GM21619 (cell line): ENCODE measurements around the gene CFAP300.

ENCODE experiments used
- ATAC-seq: cut with Tn5 transposase; IDR thresholded peaks from one replicate; pipeline ENCODE4 v1.9.1; 2021; ENCODE audit not compliant: unreplicated experiment

CFAP300 gene

GRCh38 chr11:102071497-102072472, 24.5 kb downstream of the CFAP300 start:
- no peak for ATAC-seq

- ATAC-seq = no peak
Observed at GRCh38 chr11:102073253-102073652, 26.0 kb downstream of the CFAP300 start.

DNA sequence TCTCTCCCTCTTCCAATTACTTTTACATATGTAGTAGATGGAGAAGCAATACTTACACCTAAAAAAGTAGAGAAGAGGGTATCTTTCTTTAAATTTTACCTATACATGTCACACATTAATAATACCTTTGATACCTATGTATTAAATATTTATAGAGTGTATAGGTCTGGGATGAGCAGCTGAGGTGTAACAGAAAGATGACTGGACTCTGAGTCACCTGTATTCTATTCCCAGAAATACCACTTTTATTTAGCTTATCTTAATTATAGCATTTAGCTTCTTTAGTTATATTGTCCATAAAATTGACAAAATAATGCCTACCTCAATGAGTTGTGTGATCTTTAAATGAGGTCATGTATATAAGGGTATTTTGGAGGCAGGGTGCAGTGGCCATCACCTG, 32.4 kb downstream of the CFAP300 start:
- no peak for ATAC-seq

GRCh38 chr11:102081313-102081712, 34.1 kb downstream of the CFAP300 start:
- ATAC-seq = no peak

DNA sequence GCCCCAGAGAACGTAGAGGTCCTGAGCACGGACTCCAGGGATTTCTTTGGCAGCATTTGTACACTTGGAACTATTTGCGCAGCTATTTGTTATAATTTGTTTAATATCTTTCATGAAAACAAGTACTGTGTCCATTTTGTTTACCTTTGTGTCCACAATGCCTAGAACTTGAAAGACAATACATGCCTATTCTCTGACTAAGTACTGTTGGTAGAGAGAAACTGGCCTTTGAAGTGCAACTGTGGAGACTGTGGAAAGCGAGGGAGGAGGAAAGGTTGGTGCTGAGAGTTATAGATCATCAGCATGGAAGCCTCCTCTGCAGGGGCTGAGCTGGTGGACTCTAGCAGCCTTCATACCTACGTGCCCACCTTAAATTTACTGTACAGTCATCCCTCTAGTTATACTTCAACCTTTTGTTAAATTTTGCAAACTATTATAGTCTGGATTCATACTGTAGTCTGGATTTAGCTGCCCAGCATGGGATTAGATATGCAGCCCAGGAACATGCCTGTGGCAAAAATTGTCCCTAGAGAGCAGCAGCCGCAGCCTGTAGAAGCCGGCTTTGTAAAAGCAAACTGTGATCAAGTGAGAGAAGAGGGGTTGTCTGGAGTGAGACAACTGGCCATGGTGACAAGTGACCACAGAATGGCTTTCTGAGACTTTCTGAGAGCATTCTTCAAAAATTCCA, 38.8 kb downstream of the CFAP300 start:
- no peak for ATAC-seq

DNA sequence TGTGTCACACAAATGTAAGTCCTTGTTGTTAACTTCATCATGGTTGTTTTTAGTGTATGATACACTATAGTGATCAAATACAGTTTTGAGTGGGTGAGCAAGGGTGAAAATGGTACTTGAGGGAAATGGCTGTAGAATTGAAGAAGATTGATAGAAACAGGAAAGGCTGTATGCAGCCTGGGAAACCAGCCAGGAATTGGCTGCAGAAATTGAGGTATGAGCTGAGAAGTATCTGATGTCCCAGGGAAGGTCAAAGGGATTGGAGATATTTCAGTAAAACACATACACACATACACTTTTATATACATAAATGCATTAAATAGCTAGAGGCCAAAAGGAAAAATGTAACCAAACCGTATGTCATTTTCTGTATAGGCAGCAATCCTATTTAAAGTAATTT, 49.9 kb downstream of the CFAP300 start:
- no peak for ATAC-seq

DNA sequence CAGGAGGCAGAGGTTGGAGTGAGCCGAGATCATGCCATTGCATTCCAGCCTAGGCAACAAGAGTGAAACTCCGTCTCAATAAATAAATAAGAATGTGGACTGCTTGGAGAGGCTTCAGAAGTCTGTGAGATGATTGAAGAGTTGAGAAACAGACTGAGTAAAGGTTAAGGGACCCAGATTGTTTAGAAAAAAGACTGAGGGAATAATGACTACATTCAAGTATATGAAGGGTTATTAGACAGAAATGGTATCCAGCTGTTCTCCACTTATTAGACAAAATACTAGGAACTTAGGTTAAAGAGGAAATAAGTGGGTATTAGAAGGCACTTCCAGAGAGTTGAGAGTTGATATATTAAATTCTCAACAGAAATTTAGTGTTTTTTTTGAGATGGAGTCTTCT, 52.5 kb downstream of the CFAP300 start:
- no peak for ATAC-seq

GRCh38 chr11:102108734-102109440, 61.6 kb downstream of the CFAP300 start:
- ATAC-seq = no peak

DNA sequence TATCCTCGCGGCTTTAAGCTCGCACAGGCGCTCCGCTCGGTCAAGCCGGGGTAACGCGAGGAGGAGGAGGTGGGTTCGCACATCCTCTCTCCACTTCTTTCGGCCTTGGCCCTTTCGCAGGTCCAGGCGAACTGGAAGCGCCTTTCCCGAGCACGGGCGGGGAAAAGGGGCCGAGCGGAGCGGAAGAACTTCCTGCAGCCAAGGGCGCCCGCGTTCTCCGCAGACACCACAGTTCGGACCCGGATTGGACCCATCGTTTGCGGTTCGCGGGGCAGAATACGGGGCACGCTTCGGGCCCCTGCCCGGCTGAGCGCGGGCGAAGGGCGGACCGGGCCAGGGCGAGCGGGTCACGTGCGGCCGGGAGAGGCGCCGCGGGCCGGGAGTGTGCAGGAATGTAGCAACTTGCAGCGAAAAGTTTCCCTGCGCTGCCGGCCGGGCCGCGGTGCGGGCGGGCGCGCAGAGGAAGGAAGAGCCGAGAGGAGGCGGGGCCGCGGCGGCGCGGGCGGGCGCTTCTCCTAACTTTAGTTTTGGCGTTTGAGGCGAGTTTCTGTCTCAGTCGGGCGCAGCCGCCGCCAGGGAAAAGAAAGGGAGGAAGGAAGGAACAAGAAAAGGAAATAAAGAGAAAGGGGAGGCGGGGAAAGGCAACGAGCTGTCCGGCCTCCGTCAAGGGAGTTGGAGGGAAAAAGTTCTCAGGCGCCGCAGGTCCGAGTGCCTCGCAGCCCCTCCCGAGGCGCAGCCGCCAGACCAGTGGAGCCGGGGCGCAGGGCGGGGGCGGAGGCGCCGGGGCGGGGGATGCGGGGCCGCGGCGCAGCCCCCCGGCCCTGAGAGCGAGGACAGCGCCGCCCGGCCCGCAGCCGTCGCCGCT, 62.9 kb downstream of the CFAP300 start, which contains the start of gene YAP1:
YAP1 (plus strand) TSS at position 552 of the 865 bp plus-strand sequence. CDS start 402 bp downstream, outside the sequence.
- peak; percentile 86 for ATAC-seq

DNA sequence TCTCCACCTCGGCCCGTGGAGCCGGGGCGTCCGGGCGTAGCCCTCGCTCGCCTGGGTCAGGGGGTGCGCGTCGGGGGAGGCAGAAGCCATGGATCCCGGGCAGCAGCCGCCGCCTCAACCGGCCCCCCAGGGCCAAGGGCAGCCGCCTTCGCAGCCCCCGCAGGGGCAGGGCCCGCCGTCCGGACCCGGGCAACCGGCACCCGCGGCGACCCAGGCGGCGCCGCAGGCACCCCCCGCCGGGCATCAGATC, 63.4 kb downstream of the CFAP300 start:
- ATAC-seq = peak; percentile 20

- ATAC-seq = no peak
Observed at GRCh38 chr11:102111011-102111786, 64.0 kb downstream of the CFAP300 start.

DNA sequence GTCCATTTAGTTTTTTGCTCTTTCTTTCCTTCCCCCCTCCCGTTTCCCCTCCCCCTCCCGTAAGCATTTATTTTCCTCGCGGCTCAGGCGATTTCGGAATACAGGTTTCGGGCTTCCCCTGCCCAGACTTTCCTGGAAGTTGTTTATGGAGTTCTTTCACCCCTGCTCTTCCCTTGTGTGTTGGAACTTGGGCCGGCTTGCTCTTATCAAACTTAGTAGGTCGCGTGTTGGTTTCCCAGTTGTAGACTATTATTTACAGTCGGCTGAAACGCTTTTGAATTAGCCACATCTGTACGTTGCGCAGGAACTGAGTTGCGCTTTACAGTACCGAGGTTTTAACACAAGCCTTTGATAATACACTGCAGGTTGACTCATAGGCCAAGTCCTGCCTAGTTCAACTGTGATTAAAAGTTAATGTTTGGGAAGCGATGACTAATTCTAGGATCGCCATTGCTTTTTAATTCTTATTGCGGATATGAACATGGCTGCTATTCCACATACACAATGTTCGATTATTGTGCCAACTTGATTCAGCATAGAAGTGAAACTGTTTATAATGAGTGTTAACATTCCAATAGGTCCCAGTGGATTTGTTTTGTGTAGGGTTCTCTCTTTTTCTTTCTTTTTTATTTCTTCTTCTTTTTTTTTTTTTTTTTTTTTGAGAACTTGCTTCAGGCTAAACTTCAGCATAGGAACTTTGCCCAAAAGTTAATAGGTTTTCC, 64.7 kb downstream of the CFAP300 start:
- no peak for ATAC-seq

GRCh38 chr11:102112509-102112821, 65.2 kb downstream of the CFAP300 start:
- no peak for ATAC-seq

- ATAC-seq = no peak
Observed at GRCh38 chr11:102114032-102114431, 66.8 kb downstream of the CFAP300 start.

DNA sequence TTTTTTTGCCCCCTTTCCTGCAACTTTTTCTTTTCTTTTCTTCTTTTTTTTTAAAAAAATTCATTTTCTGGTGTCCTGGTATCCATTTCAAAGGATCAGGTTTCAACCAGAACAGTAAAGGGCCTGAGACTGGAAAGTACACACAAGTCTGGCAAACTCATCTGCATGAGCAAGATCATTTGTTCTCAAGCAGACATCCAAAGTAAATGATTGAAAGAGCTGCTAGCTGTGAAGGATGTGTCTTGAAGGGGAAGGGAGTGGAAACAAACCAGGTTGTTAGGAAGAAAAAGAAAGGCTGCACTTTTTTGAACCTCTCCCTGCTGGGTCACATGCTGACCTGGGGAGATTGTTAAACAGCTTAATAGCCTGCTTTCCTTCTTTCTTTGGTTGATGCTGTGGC, 68.3 kb downstream of the CFAP300 start:
- ATAC-seq = no peak

DNA sequence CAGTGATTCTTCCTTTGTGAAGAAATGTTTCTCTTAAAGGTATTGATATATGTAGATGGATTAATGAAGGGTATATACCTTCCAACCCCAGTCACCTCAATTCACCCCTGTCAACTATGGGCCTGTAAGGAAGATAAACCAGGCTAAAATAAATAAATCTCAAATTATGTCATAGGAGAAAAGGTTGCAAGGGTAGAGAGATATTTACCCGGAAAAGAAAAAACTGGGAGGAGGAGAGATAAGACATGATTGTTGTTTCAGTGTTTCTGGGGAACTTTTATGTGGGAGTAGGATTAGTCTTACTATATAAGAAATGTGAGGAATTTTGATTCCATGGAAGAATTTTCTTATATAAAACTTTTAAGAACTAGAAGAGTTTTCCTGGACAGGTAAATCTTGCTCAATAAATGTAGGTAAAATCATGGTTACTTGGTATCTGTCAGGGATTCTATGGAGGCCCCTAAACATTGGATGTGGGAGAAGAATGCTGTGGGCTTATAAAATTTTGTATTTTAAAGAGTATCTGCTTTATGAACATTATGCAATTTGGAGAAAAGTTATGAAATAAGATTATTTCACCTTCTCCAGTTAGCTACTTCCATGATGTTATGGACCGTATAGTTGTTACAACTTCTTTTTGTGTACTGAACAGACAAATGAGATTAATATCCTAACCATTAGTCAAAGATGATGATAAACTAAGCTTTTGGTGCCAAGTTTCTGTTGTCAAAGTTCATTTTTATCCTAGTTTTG, 69.4 kb downstream of the CFAP300 start:
- ATAC-seq = no peak

- no peak for ATAC-seq
Observed at GRCh38 chr11:102117472-102118113, 70.4 kb downstream of the CFAP300 start.

- ATAC-seq = no peak
Observed at GRCh38 chr11:102118937-102119336, 71.7 kb downstream of the CFAP300 start.
